Suprapubic skin (tissue), 4 donors: ENCODE measurements around the gene TPSAB1. TPM values are rescaled to one million over a fixed set of nuclear protein-coding genes. Genes with fewer than 3 reads are reported as not detected.
"Not testable (repeated sequence)": the region's sequence is repeated elsewhere in the genome, so short reads cannot be mapped to it uniquely, and the experiment has no call there.

Experiments
- DNase-seq, 2 donors: peaks; one replicate each; pipeline ENCODE4 v3.0.0-alpha.2; 2019; ENCODE audit warnings: low spot score in 2 of 2
- H3K27ac ChIP-seq: fragments of 200-600 bp; sonication (generic); one replicate; pipeline ENCODE4 v1.5.1; 2019
- H3K27me3 ChIP-seq: fragments of 200-600 bp; sonication (generic); one replicate; pipeline ENCODE4 v1.5.1; 2019
- H3K36me3 ChIP-seq: fragments of 200-600 bp; sonication (generic); one replicate; pipeline ENCODE4 v1.5.1; 2019
- H3K4me1 ChIP-seq: fragments of 200-600 bp; sonication (generic); one replicate; pipeline ENCODE4 v1.5.1; 2019
- H3K4me3 ChIP-seq: fragments of 200-600 bp; sonication (generic); one replicate; pipeline ENCODE4 v1.5.1; 2019; ENCODE audit warnings: mild to moderate bottlenecking
- H3K9me3 ChIP-seq: fragments of 200-600 bp; sonication (generic); one replicate; pipeline ENCODE4 v1.5.1; 2019
- CTCF ChIP-seq, 2 donors: fragments of 200-600 bp in 1 of 2; fragments of 450-650 bp in 1 of 2; sonication (generic) in 1 of 2; IDR thresholded peaks; one replicate each; pipeline ENCODE4 v1.5.1; 2016 to 2019; ENCODE audit warnings: antibody characterized with exemption in 2 of 2, mild to moderate bottlenecking in 1 of 2, moderate library complexity in 1 of 2
- EP300 ChIP-seq: sonication (generic); formaldehyde crosslinking; IDR thresholded peaks from one replicate; pipeline ENCODE4 v1.6.1; 2017; ENCODE audit warnings: antibody characterized with exemption
- POLR2A ChIP-seq, 2 donors: fragments of 450-650 bp; IDR thresholded peaks; one replicate each; pipeline ENCODE4 v1.6.1; 2017; ENCODE audit warnings: antibody characterized with exemption in 2 of 2, mild to moderate bottlenecking in 2 of 2, moderate library complexity in 2 of 2
- POLR2AphosphoS5 ChIP-seq, 3 donors: sonication (generic); formaldehyde crosslinking; IDR thresholded peaks; one replicate each; pipeline ENCODE4 v1.6.1; 2017; ENCODE audit warnings: antibody characterized with exemption in 3 of 3
- WGBS: methylation state at CpG from one replicate; pipeline ENCODE4 v1.1.5; 2018; 5-methylcytosine and 5-hydroxymethylcytosine counted together
- total RNA-seq, 4 donors: library from RNA; depleted of rRNA; stranded (reverse); fragments of >200 nt; gene quantifications; one replicate each; pipeline ENCODE4 v1.1.0, GENCODE V29; 2016

Gene TPSAB1
- total RNA-seq, 4 donors from 2014 or later, result 6.0 to 36.8 (median 16.5) TPM

- Histone ChIP-seq H3K27me3 (peaks cover 35% of the 10 kb centered on the region), H3K27ac (no peak overlapping the region), H3K4me1 (no peaks in the 10 kb centered on the region), H3K9me3 (no peaks in the 10 kb centered on the region), H3K36me3 (no peaks in the 10 kb centered on the region), H3K4me3 (no peak overlapping the region)
- 60% methylated on average over 9 of the region's 25 CpGs for WGBS
- no peak for DNase-seq
- no peak for TF ChIP-seq EP300
- TF ChIP-seq POLR2AphosphoS5 (IDR thresholded peaks at IDR 0.05), result no peak
- no peak for TF ChIP-seq CTCF (IDR thresholded peaks at IDR 0.05)
- no peak for TF ChIP-seq POLR2A (IDR thresholded peaks at IDR 0.05)
Observed at GRCh38 chr16:1222553-1223354, 17.8 kb upstream of the TPSAB1 start.

- no peak for DNase-seq
- no peaks in the 10 kb centered on the region for H3K4me1 ChIP-seq
Observed at GRCh38 chr16:1223355-1224214, 16.9 kb upstream of the TPSAB1 start.

GRCh38 chr16:1224558-1224957 is 15.9 kb upstream of the TPSAB1 start:
- no peaks in the 10 kb centered on the region for H3K4me1 ChIP-seq
- no peak overlapping the region for H3K4me3 ChIP-seq
- H3K27me3 ChIP-seq, result peaks cover 29% of the 10 kb centered on the region
- H3K27ac ChIP-seq, result no peak overlapping the region
- H3K9me3 ChIP-seq, result no peaks in the 10 kb centered on the region
- no peak for DNase-seq
- no peaks in the 10 kb centered on the region for H3K36me3 ChIP-seq
- WGBS, result 64% methylated on average over 7 of the region's 9 CpGs
- TF ChIP-seq POLR2AphosphoS5 (IDR thresholded peaks at IDR 0.05), result no peak

More at GRCh38 chr16:1223355-1224214, 16.9 kb upstream of the TPSAB1 start:
- peaks cover 29% of the 10 kb centered on the region for H3K27me3 ChIP-seq
- no peaks in the 10 kb centered on the region for H3K36me3 ChIP-seq
- no peak for TF ChIP-seq EP300
- no peak for TF ChIP-seq CTCF (IDR thresholded peaks at IDR 0.05)
- no peak for TF ChIP-seq POLR2AphosphoS5 (IDR thresholded peaks at IDR 0.05)
- no peak for TF ChIP-seq POLR2A (IDR thresholded peaks at IDR 0.05)
- H3K27ac ChIP-seq, result no peak overlapping the region
- H3K9me3 ChIP-seq, result no peaks in the 10 kb centered on the region
- no peak overlapping the region for H3K4me3 ChIP-seq
- 78% methylated on average over 13 of the region's 38 CpGs for WGBS

- Histone ChIP-seq H3K27me3 (peaks cover 29% of the 10 kb centered on the region), H3K4me1 (no peaks in the 10 kb centered on the region), H3K27ac (no peak within 1 kb of the TSS), H3K36me3 (no peaks in the 10 kb centered on the region), H3K9me3 (no peaks in the 10 kb centered on the region), H3K4me3 (no peak within 1 kb of the TSS)
- TF ChIP-seq POLR2A (IDR thresholded peaks at IDR 0.05) (no peak), POLR2AphosphoS5 (IDR thresholded peaks at IDR 0.05) (no peak), CTCF (IDR thresholded peaks at IDR 0.05) (no peak), EP300 (no peak)
- no CpG with 5 or more reads among the region's 10 CpGs for WGBS
- no peak for DNase-seq
Observed at GRCh38 chr16:1225051-1225451, 15.5 kb upstream of the TPSAB1 start, which contains the start of gene TPSG1. TSS of gene TPSG1 (minus strand) at chr16:1225268. CDS start at chr16:1225252, 16 bp downstream.

- peaks cover 27% of the 10 kb centered on the region for H3K27me3 ChIP-seq
- not testable (repeated sequence) for H3K27ac ChIP-seq, DNase-seq, H3K36me3 ChIP-seq, H3K4me3 ChIP-seq, H3K4me1 ChIP-seq, H3K9me3 ChIP-seq
- WGBS, result 43% methylated on average over 10 of the region's 24 CpGs
Observed at GRCh38 chr16:1225728-1226311, 14.7 kb upstream of the TPSAB1 start.

- H3K36me3 ChIP-seq, H3K4me3 ChIP-seq, H3K4me1 ChIP-seq, H3K9me3 ChIP-seq, DNase-seq, H3K27ac ChIP-seq: not testable (repeated sequence)
- WGBS, result no CpG with 5 or more reads among the region's 14 CpGs
- peaks cover 26% of the 10 kb centered on the region for H3K27me3 ChIP-seq
Observed at GRCh38 chr16:1226692-1227091, 13.8 kb upstream of the TPSAB1 start.

- H3K36me3 ChIP-seq, H3K27ac ChIP-seq, DNase-seq, H3K4me3 ChIP-seq, H3K9me3 ChIP-seq, H3K4me1 ChIP-seq: not testable (repeated sequence)
- WGBS, result 64% methylated on average over 6 of the region's 7 CpGs
- H3K27me3 ChIP-seq, result peaks cover 15% of the 10 kb centered on the region
Observed at GRCh38 chr16:1228227-1228626, 12.3 kb upstream of the TPSAB1 start.

- no CpG with 5 or more reads among the region's 13 CpGs for WGBS
- H3K4me3 ChIP-seq, H3K9me3 ChIP-seq, DNase-seq, H3K4me1 ChIP-seq, H3K27ac ChIP-seq, H3K36me3 ChIP-seq: not testable (repeated sequence)
- H3K27me3 ChIP-seq, result peaks cover 15% of the 10 kb centered on the region
Observed at GRCh38 chr16:1229476-1229875, 11.0 kb upstream of the TPSAB1 start.

- H3K36me3 ChIP-seq, DNase-seq, H3K27ac ChIP-seq, H3K4me3 ChIP-seq, H3K9me3 ChIP-seq, H3K4me1 ChIP-seq: not testable (repeated sequence)
- WGBS, result no CpG with 5 or more reads among the region's 11 CpGs
- H3K27me3 ChIP-seq, result peaks cover 10% of the 10 kb centered on the region
Observed at GRCh38 chr16:1230084-1230470, 10.4 kb upstream of the TPSAB1 start, which contains the start of gene TPSB2. TSS of gene TPSB2 (minus strand) at chr16:1230184. CDS start at chr16:1229951, 233 bp downstream.
